IPS-NIHi7 (cell line): ENCODE results near the gene GLMP.

Experiments used
- DNase-seq: peaks from one replicate; pipeline ENCODE4 v3.0.0; 2012; ENCODE audit warnings: mixed read lengths; ENCODE audit errors: extremely low spot score

GLMP gene

DNA sequence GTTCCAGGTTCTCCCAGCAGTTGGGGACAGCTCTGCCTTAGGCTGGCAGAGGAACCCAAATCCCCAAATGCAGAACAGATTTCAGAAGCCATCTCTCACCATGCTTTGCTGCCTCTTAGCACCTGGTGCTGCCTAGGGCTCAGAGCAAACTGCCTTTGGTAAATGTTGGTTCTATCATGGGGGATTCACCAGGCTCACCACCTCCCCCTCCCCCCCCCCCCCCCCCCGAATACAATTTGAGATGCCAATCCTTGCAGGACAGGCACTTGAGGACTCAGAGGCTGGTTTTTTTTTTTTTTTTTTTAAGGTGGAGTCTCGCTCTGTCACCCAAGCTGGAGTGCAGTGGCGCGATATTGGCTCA lies 47.2 kb downstream of the GLMP start:
- no peak for DNase-seq

DNA sequence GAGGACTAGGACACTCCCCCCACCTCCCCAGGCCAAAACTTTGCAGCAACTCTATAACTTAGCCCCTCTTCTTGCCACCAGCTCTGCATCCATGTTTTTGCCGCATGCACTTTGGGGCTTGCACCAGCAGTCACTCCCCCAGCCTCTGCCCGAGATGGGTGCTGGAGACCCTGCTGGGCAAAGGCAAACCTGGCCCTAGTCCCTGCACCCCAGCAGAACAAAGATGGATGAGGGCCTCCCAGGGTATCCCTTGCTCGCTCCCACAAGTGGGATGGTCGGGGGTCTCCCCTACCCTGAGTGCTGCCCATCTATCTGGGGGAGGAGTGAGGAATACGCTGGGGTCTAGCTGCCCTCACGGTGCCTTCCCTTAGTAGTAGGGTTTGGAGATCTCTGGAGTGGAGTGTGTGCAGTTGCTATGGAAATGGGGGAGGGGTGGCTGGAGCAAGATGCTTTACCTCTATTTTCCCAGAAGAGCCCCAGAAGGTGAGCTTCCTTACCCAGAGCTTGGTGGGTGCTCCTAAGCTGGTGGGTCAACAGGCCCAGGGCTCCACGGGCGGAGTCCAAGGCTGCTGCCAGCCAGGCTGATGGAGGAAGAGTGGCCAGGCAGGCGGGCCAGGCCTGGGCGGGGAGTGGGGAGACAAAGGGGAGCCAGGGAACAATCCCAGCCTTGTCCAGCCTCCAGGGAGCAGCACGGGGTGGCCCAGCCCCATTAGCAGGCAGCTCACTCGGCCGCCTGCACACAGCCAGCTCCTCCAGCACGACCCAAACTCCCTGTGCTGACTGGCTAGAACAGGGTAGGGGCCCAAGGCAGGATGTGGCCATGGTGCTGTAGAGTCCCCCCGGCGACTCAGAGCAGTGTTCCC lies 47.8 kb downstream of the GLMP start, which contains the start of gene PAQR6:
TSS of gene PAQR6 (minus strand) at position 597 of the 863 bp plus-strand sequence. CDS start 1,325 bp downstream, outside the sequence.
- DNase-seq = peak; percentile 42

DNA sequence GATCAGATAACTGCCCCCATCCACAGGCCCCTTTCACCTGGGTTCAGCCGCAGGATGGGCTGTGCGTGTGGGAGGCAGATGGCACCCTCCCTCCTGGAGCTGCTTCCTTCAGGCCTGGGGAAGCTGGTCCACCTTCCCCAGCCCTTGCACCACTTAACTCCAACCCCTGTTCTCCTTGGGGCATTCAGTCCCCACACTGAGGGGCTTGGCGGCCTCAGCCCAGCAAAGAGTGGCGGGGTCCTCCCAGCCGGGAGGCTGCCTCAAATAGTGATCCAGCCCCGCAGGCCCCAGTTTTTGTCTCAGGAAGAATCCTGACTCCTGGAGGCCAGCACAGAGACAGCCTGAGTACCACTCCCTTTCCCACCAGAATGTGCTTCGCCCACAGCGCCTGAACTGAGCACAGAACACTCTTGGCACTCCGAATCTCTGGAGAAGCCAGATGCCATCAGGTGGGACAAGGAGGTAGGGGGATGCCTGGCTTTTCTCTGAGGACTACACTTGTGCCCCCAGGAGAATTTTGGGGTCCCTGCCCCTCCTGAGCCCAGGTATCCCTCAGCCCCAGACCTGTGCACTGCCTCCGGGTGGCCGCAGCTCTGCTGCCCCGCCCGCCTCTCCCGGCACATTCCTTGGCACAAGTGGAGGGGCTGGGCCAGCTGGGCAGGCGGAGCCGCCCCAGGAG lies 48.6 kb downstream of the GLMP start:
- no peak for DNase-seq

GRCh38 chr1:156246241-156246780 lies 49.2 kb downstream of the GLMP start:
- DNase-seq = no peak

DNA sequence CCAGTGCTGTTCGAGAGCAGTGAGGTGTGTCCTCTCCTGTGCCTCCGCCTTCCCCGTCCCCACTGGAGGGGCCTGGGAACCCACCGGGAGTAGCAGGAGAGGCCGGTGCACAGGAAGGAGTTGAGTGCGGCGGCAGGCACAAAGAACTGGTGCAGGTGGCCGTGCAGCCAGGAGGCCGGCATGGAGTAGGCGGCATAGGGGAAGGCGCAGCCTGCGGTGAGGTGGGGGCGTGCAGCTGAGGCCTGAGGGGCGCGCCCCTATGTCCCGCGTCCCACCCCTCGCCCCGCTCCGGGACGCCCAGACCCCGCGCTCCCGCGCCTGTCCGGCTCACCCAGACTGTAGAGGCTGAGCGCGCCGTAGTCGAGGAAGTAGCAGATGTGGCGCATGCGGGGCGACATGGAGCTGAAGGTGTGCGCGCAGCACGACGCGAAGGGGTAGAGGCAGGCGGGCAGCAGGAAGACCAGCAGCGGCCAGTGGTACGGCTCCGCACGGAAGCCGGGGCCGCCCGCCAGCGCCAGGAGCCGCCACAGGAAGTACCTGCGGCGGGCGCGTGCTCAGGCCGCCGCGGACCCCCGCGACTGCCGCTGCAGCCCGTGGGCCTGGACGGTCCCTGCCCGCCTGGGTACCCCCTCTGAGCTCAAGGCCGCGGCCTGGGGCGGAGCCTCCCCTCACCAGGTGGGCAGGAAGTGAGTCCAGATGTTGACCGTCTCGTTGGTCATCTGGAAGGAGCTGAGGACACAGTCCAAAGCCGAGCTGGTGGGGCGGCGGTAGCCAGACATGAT lies 49.8 kb downstream of the GLMP start:
- DNase-seq = peak; percentile 71

- DNase-seq = no peak
Observed at GRCh38 chr1:156244712-156245111, 50.8 kb downstream of the GLMP start.

GRCh38 chr1:156244126-156244525 lies 51.4 kb downstream of the GLMP start:
- no peak for DNase-seq

DNA sequence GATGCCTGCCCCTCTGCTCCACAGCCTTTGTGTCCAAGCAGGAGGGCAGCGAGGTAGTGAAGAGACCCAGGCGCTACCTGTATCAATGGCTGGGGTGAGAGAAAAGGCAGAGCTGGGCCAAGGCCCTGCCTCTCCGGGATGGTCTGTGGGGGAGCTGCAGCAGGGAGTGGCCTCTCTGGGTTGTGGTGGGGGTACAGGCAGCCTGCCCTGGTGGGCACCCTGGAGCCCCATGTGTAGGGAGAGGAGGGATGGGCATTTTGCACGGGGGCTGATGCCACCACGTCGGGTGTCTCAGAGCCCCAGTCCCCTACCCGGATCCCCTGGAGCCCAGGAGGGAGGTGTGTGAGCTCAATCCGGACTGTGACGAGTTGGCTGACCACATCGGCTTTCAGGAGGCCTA lies 52.7 kb downstream of the GLMP start:
- no peak for DNase-seq
